Osteocyte (in vitro differentiated cells): ENCODE data around the gene CLDN11. TPM values are rescaled to one million over a fixed set of nuclear protein-coding genes. Genes with fewer than 3 reads are reported as not detected.

ENCODE experiments used
- DNase-seq: peaks from one replicate; pipeline ENCODE4 v3.0.0; 2021; ENCODE audit warnings: mixed read lengths; ENCODE audit not compliant: unreplicated experiment; ENCODE audit errors: extremely low spot score
- H3K27ac Mint-ChIP-seq: one replicate; pipeline ENCODE4 v1.8.0; 2021; ENCODE audit warnings: mild to moderate bottlenecking, mixed read lengths; ENCODE audit not compliant: unreplicated experiment
- H3K27me3 Mint-ChIP-seq: one replicate; pipeline ENCODE4 v1.8.0; 2021; ENCODE audit warnings: mixed read lengths; ENCODE audit not compliant: unreplicated experiment
- H3K36me3 Mint-ChIP-seq: one replicate; pipeline ENCODE4 v1.8.0; 2021; ENCODE audit warnings: mixed read lengths; ENCODE audit not compliant: unreplicated experiment
- H3K4me1 Mint-ChIP-seq: one replicate; pipeline ENCODE4 v1.8.0; 2021; ENCODE audit warnings: mixed read lengths; ENCODE audit not compliant: unreplicated experiment
- H3K4me3 Mint-ChIP-seq: one replicate; pipeline ENCODE4 v1.8.0; 2021; ENCODE audit warnings: mild to moderate bottlenecking, moderate library complexity, mixed read lengths; ENCODE audit not compliant: unreplicated experiment
- H3K9me3 Mint-ChIP-seq: one replicate; pipeline ENCODE4 v1.8.0; 2021; ENCODE audit warnings: mixed read lengths; ENCODE audit not compliant: unreplicated experiment
- CTCF ChIP-seq: fragments of 200-600 bp; sonication (generic); IDR thresholded peaks from 2 replicates; pipeline ENCODE4 v1.5.0; 2021; ENCODE audit warnings: antibody characterized with exemption, mild to moderate bottlenecking, moderate library complexity
- total RNA-seq: library from RNA; stranded (reverse); gene quantifications from 2 replicates; pipeline ENCODE4 v1.2.1, GENCODE V29; 2021

CLDN11 gene
- total RNA-seq, 1 donor from 2014 or later, result 13.8 TPM

- H3K27me3 Mint-ChIP-seq, result no peaks in the 10 kb centered on the region
- no peak for DNase-seq
- no peak overlapping the region for H3K4me3 Mint-ChIP-seq
- no peak overlapping the region for H3K27ac Mint-ChIP-seq
- TF ChIP-seq CTCF, result no peak
- no peaks in the 10 kb centered on the region for H3K36me3 Mint-ChIP-seq
- H3K9me3 Mint-ChIP-seq, result no peaks in the 10 kb centered on the region
- H3K4me1 Mint-ChIP-seq, result no peaks in the 10 kb centered on the region
These were observed 22.7 kb downstream of the CLDN11 start for GRCh38 chr3:170441412-170441811.

DNA sequence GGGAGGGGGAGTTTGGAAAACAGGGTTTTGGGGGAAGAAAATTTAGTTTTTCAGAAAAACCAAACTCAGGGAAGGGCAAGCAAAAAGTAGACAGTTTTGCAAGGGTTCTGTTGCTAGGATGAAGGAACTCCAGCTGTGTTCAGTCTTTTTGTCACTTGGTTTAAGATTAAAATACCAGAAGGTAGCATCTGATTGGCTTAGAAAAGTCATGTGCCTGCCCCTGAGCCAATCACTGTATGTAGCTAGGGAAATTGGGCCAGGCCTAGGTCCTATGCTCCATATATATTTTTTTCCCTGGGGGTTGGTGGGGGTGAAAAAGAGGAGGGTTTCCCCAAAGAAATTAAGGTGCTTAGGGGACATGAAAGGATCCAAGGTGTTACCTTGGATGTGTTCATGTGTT lies 24.3 kb downstream of the CLDN11 start:
- no peaks in the 10 kb centered on the region for H3K9me3 Mint-ChIP-seq
- H3K4me1 Mint-ChIP-seq, result no peaks in the 10 kb centered on the region
- H3K36me3 Mint-ChIP-seq, result no peaks in the 10 kb centered on the region
- no peak for TF ChIP-seq CTCF
- H3K4me3 Mint-ChIP-seq, result no peak overlapping the region
- DNase-seq, result no peak
- H3K27me3 Mint-ChIP-seq, result no peaks in the 10 kb centered on the region
- H3K27ac Mint-ChIP-seq, result no peak overlapping the region

DNA sequence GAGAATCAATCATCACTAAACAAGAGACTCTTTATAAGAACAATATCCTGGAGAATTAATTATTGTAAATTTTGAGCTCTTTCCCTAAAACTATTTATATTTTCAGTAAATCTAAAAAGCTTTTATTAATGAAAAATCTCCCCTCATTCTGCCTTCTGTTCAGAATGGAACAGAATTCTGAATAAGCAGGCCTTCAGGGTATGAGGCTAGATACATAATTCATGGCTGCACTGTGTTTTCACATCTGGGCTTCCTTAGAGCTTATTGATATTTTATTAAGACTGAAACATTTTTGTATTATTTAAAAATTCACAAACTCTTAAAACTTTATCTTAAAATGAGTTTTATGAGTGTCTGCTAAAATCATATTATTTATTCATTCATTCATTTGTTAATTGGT lies 24.8 kb downstream of the CLDN11 start:
- no peak for TF ChIP-seq CTCF
- Mint-ChIP-seq H3K9me3 (no peaks in the 10 kb centered on the region), H3K36me3 (no peaks in the 10 kb centered on the region), H3K4me3 (no peak overlapping the region), H3K27ac (no peak overlapping the region), H3K27me3 (no peaks in the 10 kb centered on the region), H3K4me1 (no peaks in the 10 kb centered on the region)
- DNase-seq, result no peak

GRCh38 chr3:170448584-170448983 lies 29.9 kb downstream of the CLDN11 start:
- Mint-ChIP-seq H3K9me3 (no peaks in the 10 kb centered on the region), H3K27me3 (peaks cover 4% of the 10 kb centered on the region)
- DNase-seq, result no peak

GRCh38 chr3:170450039-170450438 lies 31.4 kb downstream of the CLDN11 start:
- Mint-ChIP-seq H3K9me3 (no peaks in the 10 kb centered on the region), H3K4me3 (no peak overlapping the region), H3K27ac (no peak overlapping the region), H3K27me3 (peaks cover 4% of the 10 kb centered on the region), H3K36me3 (no peaks in the 10 kb centered on the region), H3K4me1 (peaks cover 1% of the 10 kb centered on the region)
- no peak for DNase-seq
- no peak for TF ChIP-seq CTCF

More at GRCh38 chr3:170448584-170448983, 29.9 kb downstream of the CLDN11 start:
- no peaks in the 10 kb centered on the region for H3K36me3 Mint-ChIP-seq
- peaks cover 1% of the 10 kb centered on the region for H3K4me1 Mint-ChIP-seq
- TF ChIP-seq CTCF, result no peak
- H3K27ac Mint-ChIP-seq, result no peak overlapping the region
- H3K4me3 Mint-ChIP-seq, result no peak overlapping the region
